ENCODE data around the gene TRO. TPM values are rescaled to one million over a fixed set of nuclear protein-coding genes. Genes with fewer than 3 reads are reported as not detected.
A peak's percentile ranks its signal among the peaks of the same experiment; 100 is the strongest.

The TRO gene, protein sequence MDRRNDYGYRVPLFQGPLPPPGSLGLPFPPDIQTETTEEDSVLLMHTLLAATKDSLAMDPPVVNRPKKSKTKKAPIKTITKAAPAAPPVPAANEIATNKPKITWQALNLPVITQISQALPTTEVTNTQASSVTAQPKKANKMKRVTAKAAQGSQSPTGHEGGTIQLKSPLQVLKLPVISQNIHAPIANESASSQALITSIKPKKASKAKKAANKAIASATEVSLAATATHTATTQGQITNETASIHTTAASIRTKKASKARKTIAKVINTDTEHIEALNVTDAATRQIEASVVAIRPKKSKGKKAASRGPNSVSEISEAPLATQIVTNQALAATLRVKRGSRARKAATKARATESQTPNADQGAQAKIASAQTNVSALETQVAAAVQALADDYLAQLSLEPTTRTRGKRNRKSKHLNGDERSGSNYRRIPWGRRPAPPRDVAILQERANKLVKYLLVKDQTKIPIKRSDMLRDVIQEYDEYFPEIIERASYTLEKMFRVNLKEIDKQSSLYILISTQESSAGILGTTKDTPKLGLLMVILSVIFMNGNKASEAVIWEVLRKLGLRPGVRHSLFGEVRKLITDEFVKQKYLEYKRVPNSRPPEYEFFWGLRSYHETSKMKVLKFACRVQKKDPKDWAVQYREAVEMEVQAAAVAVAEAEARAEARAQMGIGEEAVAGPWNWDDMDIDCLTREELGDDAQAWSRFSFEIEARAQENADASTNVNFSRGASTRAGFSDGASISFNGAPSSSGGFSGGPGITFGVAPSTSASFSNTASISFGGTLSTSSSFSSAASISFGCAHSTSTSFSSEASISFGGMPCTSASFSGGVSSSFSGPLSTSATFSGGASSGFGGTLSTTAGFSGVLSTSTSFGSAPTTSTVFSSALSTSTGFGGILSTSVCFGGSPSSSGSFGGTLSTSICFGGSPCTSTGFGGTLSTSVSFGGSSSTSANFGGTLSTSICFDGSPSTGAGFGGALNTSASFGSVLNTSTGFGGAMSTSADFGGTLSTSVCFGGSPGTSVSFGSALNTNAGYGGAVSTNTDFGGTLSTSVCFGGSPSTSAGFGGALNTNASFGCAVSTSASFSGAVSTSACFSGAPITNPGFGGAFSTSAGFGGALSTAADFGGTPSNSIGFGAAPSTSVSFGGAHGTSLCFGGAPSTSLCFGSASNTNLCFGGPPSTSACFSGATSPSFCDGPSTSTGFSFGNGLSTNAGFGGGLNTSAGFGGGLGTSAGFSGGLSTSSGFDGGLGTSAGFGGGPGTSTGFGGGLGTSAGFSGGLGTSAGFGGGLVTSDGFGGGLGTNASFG (N-terminal part only)
- 10 to 100 TPM in 1 of 4 donors, 1 to 10 TPM in 3; 1.4 to 14.0 (median 3.0) TPM for total RNA-seq

- no peak for DNase-seq
- TF ChIP-seq POLR2A (IDR thresholded peaks at IDR 0.05), result no peak
- TF ChIP-seq, protein P1, sequence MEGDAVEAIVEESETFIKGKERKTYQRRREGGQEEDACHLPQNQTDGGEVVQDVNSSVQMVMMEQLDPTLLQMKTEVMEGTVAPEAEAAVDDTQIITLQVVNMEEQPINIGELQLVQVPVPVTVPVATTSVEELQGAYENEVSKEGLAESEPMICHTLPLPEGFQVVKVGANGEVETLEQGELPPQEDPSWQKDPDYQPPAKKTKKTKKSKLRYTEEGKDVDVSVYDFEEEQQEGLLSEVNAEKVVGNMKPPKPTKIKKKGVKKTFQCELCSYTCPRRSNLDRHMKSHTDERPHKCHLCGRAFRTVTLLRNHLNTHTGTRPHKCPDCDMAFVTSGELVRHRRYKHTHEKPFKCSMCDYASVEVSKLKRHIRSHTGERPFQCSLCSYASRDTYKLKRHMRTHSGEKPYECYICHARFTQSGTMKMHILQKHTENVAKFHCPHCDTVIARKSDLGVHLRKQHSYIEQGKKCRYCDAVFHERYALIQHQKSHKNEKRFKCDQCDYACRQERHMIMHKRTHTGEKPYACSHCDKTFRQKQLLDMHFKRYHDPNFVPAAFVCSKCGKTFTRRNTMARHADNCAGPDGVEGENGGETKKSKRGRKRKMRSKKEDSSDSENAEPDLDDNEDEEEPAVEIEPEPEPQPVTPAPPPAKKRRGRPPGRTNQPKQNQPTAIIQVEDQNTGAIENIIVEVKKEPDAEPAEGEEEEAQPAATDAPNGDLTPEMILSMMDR (IDR thresholded peaks at IDR 0.05), result no peak
- no peak within 1 kb of the TSS for H3K27ac ChIP-seq
- no peaks in the 10 kb centered on the region for H3K27me3 ChIP-seq
- H3K4me3 ChIP-seq, result peak within 1 kb of the TSS; percentile 31 to 47 (median 38)
- H3K4me1 ChIP-seq, result no peaks in the 10 kb centered on the region
- H3K36me3 ChIP-seq, result no peaks in the 10 kb centered on the region
- H3K9me3 ChIP-seq, result no peaks in the 10 kb centered on the region
Observed at GRCh38 chrX:54920610-54921426, at the start of gene TRO. Gene TRO, plus strand, starts transcription at chrX:54920824. Its CDS starts 1,423 bp downstream, at chrX:54922247.

- no peak for TF ChIP-seq POLR2A (IDR thresholded peaks at IDR 0.05)
- TF ChIP-seq, protein P1 (IDR thresholded peaks at IDR 0.05), result no peak
- H3K27ac ChIP-seq, result no peak overlapping the region
- H3K9me3 ChIP-seq, result no peaks in the 10 kb centered on the region
- H3K4me1 ChIP-seq, result no peaks in the 10 kb centered on the region
- no peak overlapping the region for H3K4me3 ChIP-seq
- H3K36me3 ChIP-seq, result no peaks in the 10 kb centered on the region
- H3K27me3 ChIP-seq, result no peaks in the 10 kb centered on the region
- no peak for DNase-seq
Observed at GRCh38 chrX:54885740-54886139, 34.9 kb upstream of the TRO start.

- Histone ChIP-seq H3K27ac (no peak overlapping the region), H3K4me3 (no peak overlapping the region), H3K9me3 (peaks cover 0 to 7% (median 0%) of the 10 kb centered on the region in 4 donors), H3K27me3 (no peaks in the 10 kb centered on the region), H3K4me1 (no peaks in the 10 kb centered on the region), H3K36me3 (no peaks in the 10 kb centered on the region)
- DNase-seq, result peak in 1 of 3 donors; percentile 62
- TF ChIP-seq, protein P1 (IDR thresholded peaks at IDR 0.05), result peak in 4 of 6 experiments; percentile 34 to 59 (median 50)
- no peak for TF ChIP-seq POLR2A (IDR thresholded peaks at IDR 0.05)
Observed at GRCh38 chrX:54891573-54891972, 29.1 kb upstream of the TRO start.

DNA sequence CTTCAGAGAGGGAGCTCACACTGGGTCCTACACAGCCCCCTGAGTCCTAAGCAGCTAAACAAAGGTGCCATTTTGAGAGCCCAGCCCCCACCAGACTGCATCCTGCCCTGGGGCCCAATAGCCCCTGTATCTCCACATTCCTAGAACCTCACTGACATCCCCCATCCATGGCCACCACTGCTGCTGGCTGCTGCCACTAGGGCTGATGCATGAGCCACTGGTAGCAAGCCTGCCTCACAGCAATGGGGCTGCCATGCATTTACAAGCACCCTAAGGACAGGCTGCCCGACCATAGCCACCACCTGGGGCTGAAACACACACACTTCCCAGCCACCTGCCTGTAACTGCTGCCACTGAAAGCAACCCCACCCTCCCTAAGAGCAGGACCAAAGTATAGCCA is 26.5 kb upstream of the TRO start:
- no peaks in the 10 kb centered on the region for H3K27me3 ChIP-seq
- H3K4me1 ChIP-seq, result no peaks in the 10 kb centered on the region
- DNase-seq, result no peak
- H3K36me3 ChIP-seq, result no peaks in the 10 kb centered on the region
- no peak overlapping the region for H3K27ac ChIP-seq
- H3K4me3 ChIP-seq, result no peak overlapping the region
- peaks cover 0 to 7% (median 0%) of the 10 kb centered on the region in 4 donors for H3K9me3 ChIP-seq
- no peak for TF ChIP-seq POLR2A (IDR thresholded peaks at IDR 0.05)
- TF ChIP-seq, protein P1 (IDR thresholded peaks at IDR 0.05), result no peak

Measured in Peyer's patch (tissue), 4 donors.